NCI-H526 treated with DMSO at 0.1 percent for 48 hours (cell line): ENCODE results near the gene CDH1.

ENCODE experiments used
- DNase-seq: peaks from one replicate; lab custom pipeline; 2025; lab: John Stamatoyannopoulos, UW

The CDH1 gene

GRCh38 chr16:68857479-68857878 is 120.4 kb downstream of the CDH1 start:
- no peak for DNase-seq

DNA sequence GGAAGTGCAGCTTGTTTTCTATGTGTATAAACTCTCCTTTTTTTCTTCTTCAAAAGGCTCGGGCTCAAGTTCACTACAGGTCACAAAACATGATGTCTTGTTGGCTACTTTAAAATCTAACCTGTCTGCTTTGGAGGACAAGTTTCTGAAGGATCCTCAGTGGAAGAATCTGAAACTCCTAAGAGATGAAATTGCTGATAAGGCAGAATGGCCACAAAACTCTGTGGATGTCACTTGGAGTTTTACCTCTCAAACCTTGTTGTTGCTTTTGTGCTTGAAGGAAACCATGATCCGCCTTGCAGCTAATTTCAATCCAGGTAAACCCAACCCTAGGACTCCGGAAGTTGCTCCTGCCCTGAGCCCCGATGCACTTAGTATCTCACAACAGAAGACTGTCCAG is 122.7 kb downstream of the CDH1 start:
- no peak for DNase-seq

- no peak for DNase-seq
These were observed 124.1 kb downstream of the CDH1 start for GRCh38 chr16:68860978-68861892.

DNA sequence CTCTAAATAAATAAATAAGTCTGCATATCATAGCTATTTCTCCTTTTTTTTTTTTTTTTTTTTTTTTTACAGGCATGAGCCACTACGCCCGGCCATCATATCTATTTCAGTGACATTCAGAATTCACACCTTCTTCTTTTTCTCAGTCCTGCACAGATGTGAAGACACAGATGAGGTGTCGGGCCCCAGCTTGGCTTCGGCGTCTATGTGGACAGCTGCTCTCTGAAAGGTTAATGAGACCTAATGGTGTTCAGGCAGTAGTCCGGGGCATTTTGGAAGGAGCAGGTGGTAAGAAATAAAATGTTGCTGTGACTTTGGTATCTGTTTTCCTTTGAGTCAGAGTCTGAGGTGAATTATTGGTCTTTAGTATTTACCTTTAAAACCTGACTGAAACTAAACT is 129.8 kb downstream of the CDH1 start:
- DNase-seq, result no peak

GRCh38 chr16:68869492-68870088 is 132.5 kb downstream of the CDH1 start:
- DNase-seq, result no peak

- no peak for DNase-seq
These were observed 136.8 kb downstream of the CDH1 start for GRCh38 chr16:68873635-68874471.

DNA sequence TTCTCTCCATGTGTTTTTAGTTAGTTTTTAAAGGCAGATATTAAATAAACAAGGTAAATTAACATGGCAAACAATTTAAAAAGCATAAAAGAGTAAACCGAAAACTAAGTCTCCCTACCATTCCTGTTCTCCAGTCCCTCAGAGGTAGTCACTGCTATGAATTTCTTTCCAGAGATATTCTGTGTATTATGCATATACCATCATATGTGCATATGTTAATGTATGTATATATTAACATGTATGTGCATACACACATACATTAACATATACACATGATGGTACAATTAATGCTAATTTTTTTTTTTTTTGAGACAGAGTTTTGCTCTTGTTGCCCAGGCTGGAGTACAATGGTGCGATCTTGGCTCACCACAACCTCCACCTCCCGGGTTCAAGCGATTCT is 138.8 kb downstream of the CDH1 start:
- DNase-seq, result no peak

- DNase-seq, result no peak
These were observed 146.6 kb downstream of the CDH1 start for GRCh38 chr16:68883685-68884084.

DNA sequence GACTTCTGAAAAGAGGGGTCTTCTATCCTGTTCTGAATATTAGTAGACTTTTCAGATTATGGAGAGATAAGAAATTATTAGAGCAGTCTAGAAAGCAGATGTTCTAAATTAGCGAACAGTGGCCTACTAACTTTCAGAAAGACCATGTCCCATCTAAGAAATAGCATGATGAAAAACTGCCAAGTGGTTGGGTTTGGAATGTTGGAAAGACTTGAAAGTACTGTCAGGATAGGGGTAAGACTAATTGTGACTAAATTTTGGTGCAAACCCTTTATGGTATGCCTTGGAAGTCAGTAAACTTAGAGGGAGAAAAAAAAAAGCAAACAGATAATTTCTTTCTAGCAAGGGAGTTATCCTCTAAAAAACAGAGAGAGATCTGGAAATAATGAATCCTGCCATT is 147.3 kb downstream of the CDH1 start:
- no peak for DNase-seq
